Measurements from ENCODE around the gene INTS7. TPM values are rescaled to one million over a fixed set of nuclear protein-coding genes. Genes with fewer than 3 reads are reported as not detected.

The INTS7 gene
- total RNA-seq, 3 donors from 2014 or later = 13.3 to 16.0 (median 13.3) TPM

DNA sequence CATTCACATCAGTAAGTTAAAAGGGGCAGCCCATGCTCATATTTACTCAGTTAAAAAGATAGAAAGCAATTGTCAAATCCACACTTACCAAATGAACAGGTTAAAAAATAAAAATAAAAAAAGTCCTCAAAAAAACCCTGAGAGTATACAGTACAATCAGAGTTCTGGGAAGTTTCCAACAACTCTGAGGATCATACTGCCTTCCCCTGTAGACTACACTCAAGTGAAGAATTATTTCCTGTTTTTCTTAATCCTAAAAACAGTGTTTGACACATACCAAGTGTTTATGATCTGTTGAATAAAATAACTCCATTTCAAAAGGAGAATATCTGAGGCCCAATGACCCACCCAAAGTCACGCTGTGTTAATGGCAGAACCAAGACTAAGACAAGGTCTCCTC lies 61.8 kb downstream of the INTS7 start:
- Histone ChIP-seq H3K4me1 (ENCODE audit: low read depth) (no peaks in the 10 kb centered on the region), H3K36me3 (ENCODE audit: low read depth) (no peaks in the 10 kb centered on the region), H3K4me3 (no peak overlapping the region), H3K9me3 (no peaks in the 10 kb centered on the region)
- no peak for ATAC-seq
- intact Hi-C loops (cut with DNase I, micrococcal nuclease) = no loop called here
- no peak for DNase-seq
- TF ChIP-seq CTCF (IDR thresholded peaks at IDR 0.05) = no peak

GRCh38 chr1:211968200-211968834 lies 67.0 kb downstream of the INTS7 start:
- Histone ChIP-seq H3K4me3 (no peak overlapping the region), H3K36me3 (ENCODE audit: low read depth) (no peaks in the 10 kb centered on the region), H3K4me1 (ENCODE audit: low read depth) (no peaks in the 10 kb centered on the region), H3K9me3 (no peaks in the 10 kb centered on the region)
- ATAC-seq (no peak), DNase-seq (no peak)
- intact Hi-C loops (cut with DNase I, micrococcal nuclease) = no loop called here
- TF ChIP-seq CTCF (IDR thresholded peaks at IDR 0.05) = no peak

DNA sequence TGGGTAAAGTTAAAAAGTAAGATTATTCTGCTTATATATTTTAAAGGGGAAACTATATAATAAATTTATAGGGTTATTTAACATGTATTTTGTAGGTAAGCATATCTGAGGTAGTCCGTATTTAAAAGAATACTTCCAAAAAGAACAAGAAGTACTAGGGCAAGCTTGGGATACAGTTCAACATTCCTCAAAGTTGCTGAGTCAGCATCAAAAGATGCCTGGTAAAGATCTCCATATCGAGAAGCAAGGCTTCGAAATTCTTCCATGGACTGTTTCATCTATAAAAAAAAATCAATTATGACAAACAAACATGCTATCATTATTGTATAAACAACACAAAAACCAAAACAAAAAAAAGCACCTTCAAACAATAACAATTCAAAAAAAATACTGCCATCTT lies 67.7 kb downstream of the INTS7 start:
- Histone ChIP-seq H3K4me1 (ENCODE audit: low read depth) (no peaks in the 10 kb centered on the region), H3K4me3 (no peak overlapping the region), H3K9me3 (no peaks in the 10 kb centered on the region), H3K36me3 (ENCODE audit: low read depth) (no peaks in the 10 kb centered on the region)
- ATAC-seq = no peak
- TF ChIP-seq CTCF (IDR thresholded peaks at IDR 0.05) = no peak
- intact Hi-C loops (cut with DNase I, micrococcal nuclease) = no loop called here
- no peak for DNase-seq

- no peak for ATAC-seq
- no peak overlapping the region for H3K4me3 ChIP-seq
- no peak for DNase-seq
- H3K9me3 ChIP-seq = no peaks in the 10 kb centered on the region
- no peak for TF ChIP-seq CTCF (IDR thresholded peaks at IDR 0.05)
- intact Hi-C loops (cut with DNase I, micrococcal nuclease) = no loop called here
- no peaks in the 10 kb centered on the region for H3K36me3 ChIP-seq (ENCODE audit: low read depth)
- no peaks in the 10 kb centered on the region for H3K4me1 ChIP-seq (ENCODE audit: low read depth)
Observed at GRCh38 chr1:211965108-211965805, 70.1 kb downstream of the INTS7 start.

GRCh38 chr1:211959680-211960079 lies 75.7 kb downstream of the INTS7 start:
- intact Hi-C loops (cut with DNase I, micrococcal nuclease) = no loop called here
- no peak overlapping the region for H3K4me3 ChIP-seq
- ATAC-seq (no peak), DNase-seq (no peak)
- H3K36me3 ChIP-seq (ENCODE audit: low read depth) = no peaks in the 10 kb centered on the region
- no peaks in the 10 kb centered on the region for H3K4me1 ChIP-seq (ENCODE audit: low read depth)
- no peak for TF ChIP-seq CTCF (IDR thresholded peaks at IDR 0.05)
- H3K9me3 ChIP-seq = no peaks in the 10 kb centered on the region
